ENCODE measurements around the gene ESYT3.
"Not testable (repeated sequence)": the region's sequence is repeated elsewhere in the genome, so short reads cannot be mapped to it uniquely, and the experiment has no call there.

The ESYT3 gene

GRCh38 chr3:138417559-138417982 lies 16.8 kb upstream of the ESYT3 start:
- Mint-ChIP-seq H3K9me3 (peaks cover 2% of the 10 kb centered on the region), H3K36me3 (ENCODE audit: low read depth) (no peaks in the 10 kb centered on the region), H3K4me3 (no peak overlapping the region), H3K4me1 (peaks cover 21% of the 10 kb centered on the region), H3K27ac (no peak overlapping the region), H3K27me3 (ENCODE audit: low read depth) (peaks cover 14% of the 10 kb centered on the region)
- peak; percentile 83 to 91 (median 88) for TF ChIP-seq CTCF (IDR thresholded peaks at IDR 0.05; ENCODE audit: unreplicated experiment in 3 of 3)

- Mint-ChIP-seq H3K36me3 (ENCODE audit: low read depth) (no peaks in the 10 kb centered on the region), H3K27ac (peak overlapping the region in 1 of 3 experiments; percentile 2), H3K4me3 (no peak overlapping the region), H3K9me3 (peaks cover 2% of the 10 kb centered on the region), H3K27me3 (ENCODE audit: low read depth) (peaks cover 14% of the 10 kb centered on the region), H3K4me1 (peaks cover 21% of the 10 kb centered on the region)
- TF ChIP-seq CTCF (IDR thresholded peaks at IDR 0.05; ENCODE audit: unreplicated experiment in 3 of 3) = no peak
Observed at GRCh38 chr3:138418601-138419206, 15.7 kb upstream of the ESYT3 start.

- peaks cover 12% of the 10 kb centered on the region for H3K4me1 Mint-ChIP-seq
- H3K27ac Mint-ChIP-seq = no peak overlapping the region
- no peaks in the 10 kb centered on the region for H3K36me3 Mint-ChIP-seq (ENCODE audit: low read depth)
- TF ChIP-seq CTCF (IDR thresholded peaks at IDR 0.05; ENCODE audit: unreplicated experiment in 3 of 3) = no peak
- H3K27me3 Mint-ChIP-seq (ENCODE audit: low read depth) = peaks cover 10% of the 10 kb centered on the region
- H3K9me3 Mint-ChIP-seq = peaks cover 2% of the 10 kb centered on the region
- no peak overlapping the region for H3K4me3 Mint-ChIP-seq
Observed at GRCh38 chr3:138423316-138423715, 11.1 kb upstream of the ESYT3 start.

GRCh38 chr3:138424323-138424722 lies 10.1 kb upstream of the ESYT3 start:
- H3K36me3 Mint-ChIP-seq (ENCODE audit: low read depth) = no peaks in the 10 kb centered on the region
- H3K9me3 Mint-ChIP-seq = peaks cover 2% of the 10 kb centered on the region
- H3K27ac Mint-ChIP-seq = no peak overlapping the region
- peaks cover 13% of the 10 kb centered on the region for H3K27me3 Mint-ChIP-seq (ENCODE audit: low read depth)
- H3K4me3 Mint-ChIP-seq = no peak overlapping the region
- H3K4me1 Mint-ChIP-seq = peaks cover 2% of the 10 kb centered on the region
- no peak for TF ChIP-seq CTCF (IDR thresholded peaks at IDR 0.05; ENCODE audit: unreplicated experiment in 3 of 3)

GRCh38 chr3:138426211-138426610 lies 8.2 kb upstream of the ESYT3 start:
- Mint-ChIP-seq H3K9me3 (peaks cover 2% of the 10 kb centered on the region), H3K27me3 (ENCODE audit: low read depth) (peaks cover 26% of the 10 kb centered on the region), H3K4me1 (no peaks in the 10 kb centered on the region)

DNA sequence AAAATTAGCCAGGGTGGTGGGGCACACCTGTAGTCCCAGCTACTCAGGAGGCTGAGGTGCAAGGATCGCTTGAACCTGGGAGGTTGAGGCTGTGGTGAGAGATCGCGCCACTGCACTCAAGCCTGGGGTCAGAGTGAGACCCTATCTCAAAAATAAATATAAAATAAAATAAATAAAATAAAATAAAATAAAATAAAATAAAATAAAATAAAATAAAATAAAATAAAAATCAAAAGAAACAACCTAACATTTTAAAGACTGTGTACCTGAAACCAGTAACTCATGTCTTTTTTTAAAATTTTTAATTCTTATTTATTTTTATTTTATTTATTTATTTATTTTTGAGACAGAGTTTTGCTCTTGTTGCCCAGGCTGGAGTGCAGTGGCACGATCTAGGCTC lies 7.7 kb upstream of the ESYT3 start:
- peaks cover 32% of the 10 kb centered on the region for H3K27me3 Mint-ChIP-seq (ENCODE audit: low read depth)
- H3K4me3 Mint-ChIP-seq; H3K4me1 Mint-ChIP-seq; H3K27ac Mint-ChIP-seq; H3K9me3 Mint-ChIP-seq; H3K36me3 Mint-ChIP-seq (ENCODE audit: low read depth): not testable (repeated sequence)

More at GRCh38 chr3:138426211-138426610, 8.2 kb upstream of the ESYT3 start:
- Mint-ChIP-seq H3K36me3 (ENCODE audit: low read depth) (no peaks in the 10 kb centered on the region), H3K27ac (no peak overlapping the region), H3K4me3 (no peak overlapping the region)
- TF ChIP-seq CTCF (IDR thresholded peaks at IDR 0.05; ENCODE audit: unreplicated experiment in 3 of 3) = peak; percentile 60 to 69 (median 62)
